GM21723 (cell line): ENCODE measurements around the gene WFDC5.
"Not testable (repeated sequence)": the region's sequence is repeated elsewhere in the genome, so short reads cannot be mapped to it uniquely, and the experiment has no call there.

Experiments used
- ATAC-seq: cut with Tn5 transposase; IDR thresholded peaks from one replicate; pipeline ENCODE4 v1.9.1; 2021; ENCODE audit warnings: mild to moderate bottlenecking, moderate library complexity; ENCODE audit not compliant: unreplicated experiment

WFDC5 gene

GRCh38 chr20:45090481-45090880 is 24.5 kb downstream of the WFDC5 start:
- no peak for ATAC-seq

GRCh38 chr20:45088247-45088646 is 26.7 kb downstream of the WFDC5 start:
- no peak for ATAC-seq

- no peak for ATAC-seq
These were observed 27.2 kb downstream of the WFDC5 start for GRCh38 chr20:45087814-45088213.

- no peak for ATAC-seq
These were observed 27.7 kb downstream of the WFDC5 start for GRCh38 chr20:45087097-45087790.

GRCh38 chr20:45085867-45086266 is 29.1 kb downstream of the WFDC5 start:
- no peak for ATAC-seq

- ATAC-seq: no peak
These were observed 29.7 kb downstream of the WFDC5 start for GRCh38 chr20:45085289-45085688.

- ATAC-seq: no peak
These were observed 31.8 kb downstream of the WFDC5 start for GRCh38 chr20:45083127-45083526.

- no peak for ATAC-seq
These were observed 32.5 kb downstream of the WFDC5 start for GRCh38 chr20:45082468-45082867.

GRCh38 chr20:45080867-45081624 is 33.9 kb downstream of the WFDC5 start:
- ATAC-seq: no peak

GRCh38 chr20:45077559-45077958 is 37.4 kb downstream of the WFDC5 start:
- ATAC-seq: no peak

GRCh38 chr20:45073221-45073620 is 41.8 kb downstream of the WFDC5 start:
- ATAC-seq: no peak

- no peak for ATAC-seq
These were observed 42.9 kb downstream of the WFDC5 start for GRCh38 chr20:45072066-45072465.

- no peak for ATAC-seq
These were observed 43.9 kb downstream of the WFDC5 start for GRCh38 chr20:45070932-45071632.

GRCh38 chr20:45069261-45069660 is 45.7 kb downstream of the WFDC5 start:
- no peak for ATAC-seq

GRCh38 chr20:45067558-45067957 is 47.4 kb downstream of the WFDC5 start:
- ATAC-seq: no peak

- ATAC-seq: no peak
These were observed 47.9 kb downstream of the WFDC5 start for GRCh38 chr20:45067087-45067486.

- ATAC-seq: no peak
These were observed 48.6 kb downstream of the WFDC5 start for GRCh38 chr20:45066372-45066771.

GRCh38 chr20:45064812-45065211 is 50.2 kb downstream of the WFDC5 start:
- ATAC-seq: no peak

GRCh38 chr20:45063107-45063506 is 51.9 kb downstream of the WFDC5 start:
- ATAC-seq: not testable (repeated sequence)

- ATAC-seq: no peak
These were observed 53.7 kb downstream of the WFDC5 start for GRCh38 chr20:45061244-45061643.

GRCh38 chr20:45060294-45060693 is 54.7 kb downstream of the WFDC5 start:
- ATAC-seq: no peak
